Body of pancreas (tissue), 4 donors: ENCODE data around the gene SLC4A8.
A peak's percentile ranks its signal among the peaks of the same experiment; 100 is the strongest.

Source experiments
- CTCF ChIP-seq, 7 experiments: fragments of 450-650 bp in 4 of 7; fragments of 200-600 bp in 3 of 7; sonication (generic) in 3 of 7; IDR thresholded peaks; one replicate each; pipeline ENCODE4 v1.5.1; 2016 to 2019; ENCODE audit warnings: antibody characterized with exemption in 7 of 7
- POLR2A ChIP-seq, 3 donors: fragments of 450-650 bp; IDR thresholded peaks; one replicate each; pipeline ENCODE4 v1.6.1; 2016; ENCODE audit warnings: antibody characterized with exemption in 3 of 3, mild to moderate bottlenecking in 2 of 3

GRCh38 chr12:51391283-51392123 lies 33.1 kb upstream of the SLC4A8 start, which contains the start of gene GALNT6:
- TF ChIP-seq CTCF (IDR thresholded peaks at IDR 0.05), result peak in 1 of 7 experiments; percentile 1
- TF ChIP-seq POLR2A (IDR thresholded peaks at IDR 0.05), result peak; percentile 44 to 61 (median 56)
